ENCODE data around the gene S100A3.

DNA sequence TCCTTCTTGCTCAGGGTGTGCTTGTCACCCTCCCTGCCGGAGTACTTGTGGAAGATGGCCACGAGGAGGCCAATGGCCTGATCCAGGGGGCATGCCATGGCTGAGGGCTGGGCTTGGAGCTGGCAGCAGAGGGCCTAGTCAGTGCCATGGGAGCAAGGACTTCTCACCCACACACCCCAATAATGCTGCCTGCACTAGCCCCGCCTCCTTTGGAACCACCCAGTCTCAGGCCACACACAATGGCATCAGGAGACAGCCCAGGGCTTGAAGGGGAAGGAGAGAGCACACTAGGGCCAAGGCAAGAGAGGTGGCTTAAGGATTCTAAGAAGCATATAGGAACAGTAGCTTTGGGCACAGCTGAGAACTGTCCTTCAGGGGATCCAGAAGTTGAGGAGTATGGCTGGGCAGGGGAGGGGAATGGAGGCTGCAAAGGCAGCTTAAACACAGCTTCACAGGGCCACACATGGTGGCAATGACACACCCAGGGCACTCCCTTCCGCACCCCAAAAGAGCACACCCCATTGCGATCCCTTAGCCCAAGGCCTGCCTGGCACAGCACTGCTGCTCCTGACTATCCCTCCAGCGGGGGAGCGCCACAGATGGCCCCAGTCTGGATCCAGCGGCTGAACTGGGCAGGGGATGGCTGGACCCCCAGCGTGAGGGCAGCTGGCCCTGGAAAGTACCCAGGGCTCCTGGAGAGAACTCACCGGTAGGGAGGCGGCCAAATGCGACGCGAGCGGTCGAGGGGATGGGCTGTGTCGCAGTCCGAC is 13.6 kb downstream of the S100A3 start, which contains the start of gene S100A6:
- TF ChIP-seq, protein P1, sequence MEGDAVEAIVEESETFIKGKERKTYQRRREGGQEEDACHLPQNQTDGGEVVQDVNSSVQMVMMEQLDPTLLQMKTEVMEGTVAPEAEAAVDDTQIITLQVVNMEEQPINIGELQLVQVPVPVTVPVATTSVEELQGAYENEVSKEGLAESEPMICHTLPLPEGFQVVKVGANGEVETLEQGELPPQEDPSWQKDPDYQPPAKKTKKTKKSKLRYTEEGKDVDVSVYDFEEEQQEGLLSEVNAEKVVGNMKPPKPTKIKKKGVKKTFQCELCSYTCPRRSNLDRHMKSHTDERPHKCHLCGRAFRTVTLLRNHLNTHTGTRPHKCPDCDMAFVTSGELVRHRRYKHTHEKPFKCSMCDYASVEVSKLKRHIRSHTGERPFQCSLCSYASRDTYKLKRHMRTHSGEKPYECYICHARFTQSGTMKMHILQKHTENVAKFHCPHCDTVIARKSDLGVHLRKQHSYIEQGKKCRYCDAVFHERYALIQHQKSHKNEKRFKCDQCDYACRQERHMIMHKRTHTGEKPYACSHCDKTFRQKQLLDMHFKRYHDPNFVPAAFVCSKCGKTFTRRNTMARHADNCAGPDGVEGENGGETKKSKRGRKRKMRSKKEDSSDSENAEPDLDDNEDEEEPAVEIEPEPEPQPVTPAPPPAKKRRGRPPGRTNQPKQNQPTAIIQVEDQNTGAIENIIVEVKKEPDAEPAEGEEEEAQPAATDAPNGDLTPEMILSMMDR (IDR thresholded peaks at IDR 0.05) = no peak
- no peak for TF ChIP-seq SREBF2 (IDR thresholded peaks at IDR 0.05)
- TF ChIP-seq CBX2 (IDR thresholded peaks at IDR 0.05; ENCODE audit: borderline replicate concordance, low read depth) = no peak
- TF ChIP-seq CHD2 (IDR thresholded peaks at IDR 0.05; ENCODE audit: low read length, partially characterized antibody) = no peak
- TF ChIP-seq HOXA7 (CRISPR knock-in tag; IDR thresholded peaks at IDR 0.05) = 0 out of 2 replicates have a peak, but pooled peaks have one; percentile 62
- no peak for TF ChIP-seq ZC3H11A (IDR thresholded peaks at IDR 0.05)
- no peak for TF ChIP-seq CBX8 (IDR thresholded peaks at IDR 0.05)
- no peak for TF ChIP-seq SMC3 (IDR thresholded peaks at IDR 0.05)
- no peak for TF ChIP-seq EP300 (IDR thresholded peaks at IDR 0.05)
- TF ChIP-seq, protein P2, sequence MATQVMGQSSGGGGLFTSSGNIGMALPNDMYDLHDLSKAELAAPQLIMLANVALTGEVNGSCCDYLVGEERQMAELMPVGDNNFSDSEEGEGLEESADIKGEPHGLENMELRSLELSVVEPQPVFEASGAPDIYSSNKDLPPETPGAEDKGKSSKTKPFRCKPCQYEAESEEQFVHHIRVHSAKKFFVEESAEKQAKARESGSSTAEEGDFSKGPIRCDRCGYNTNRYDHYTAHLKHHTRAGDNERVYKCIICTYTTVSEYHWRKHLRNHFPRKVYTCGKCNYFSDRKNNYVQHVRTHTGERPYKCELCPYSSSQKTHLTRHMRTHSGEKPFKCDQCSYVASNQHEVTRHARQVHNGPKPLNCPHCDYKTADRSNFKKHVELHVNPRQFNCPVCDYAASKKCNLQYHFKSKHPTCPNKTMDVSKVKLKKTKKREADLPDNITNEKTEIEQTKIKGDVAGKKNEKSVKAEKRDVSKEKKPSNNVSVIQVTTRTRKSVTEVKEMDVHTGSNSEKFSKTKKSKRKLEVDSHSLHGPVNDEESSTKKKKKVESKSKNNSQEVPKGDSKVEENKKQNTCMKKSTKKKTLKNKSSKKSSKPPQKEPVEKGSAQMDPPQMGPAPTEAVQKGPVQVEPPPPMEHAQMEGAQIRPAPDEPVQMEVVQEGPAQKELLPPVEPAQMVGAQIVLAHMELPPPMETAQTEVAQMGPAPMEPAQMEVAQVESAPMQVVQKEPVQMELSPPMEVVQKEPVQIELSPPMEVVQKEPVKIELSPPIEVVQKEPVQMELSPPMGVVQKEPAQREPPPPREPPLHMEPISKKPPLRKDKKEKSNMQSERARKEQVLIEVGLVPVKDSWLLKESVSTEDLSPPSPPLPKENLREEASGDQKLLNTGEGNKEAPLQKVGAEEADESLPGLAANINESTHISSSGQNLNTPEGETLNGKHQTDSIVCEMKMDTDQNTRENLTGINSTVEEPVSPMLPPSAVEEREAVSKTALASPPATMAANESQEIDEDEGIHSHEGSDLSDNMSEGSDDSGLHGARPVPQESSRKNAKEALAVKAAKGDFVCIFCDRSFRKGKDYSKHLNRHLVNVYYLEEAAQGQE (IDR thresholded peaks at IDR 0.05) = peak; percentile 35; the same call in 1 of the 2 replicates
- no peak for TF ChIP-seq RFX5 (IDR thresholded peaks at IDR 0.05)
- TF ChIP-seq POLR2A (IDR thresholded peaks at IDR 0.05; ENCODE audit: low read length) = peak; percentile 95
- no peak for TF ChIP-seq RCOR1 (IDR thresholded peaks at IDR 0.05; ENCODE audit: low read depth, low read length)

All from A549 (cell line).